IPS-18c (cell line): ENCODE measurements around the gene FRK.
"Not testable (repeated sequence)": the region's sequence is repeated elsewhere in the genome, so short reads cannot be mapped to it uniquely, and the experiment has no call there.

ENCODE experiments used
- H3K4me3 ChIP-seq: 2 replicates; pipeline ENCODE4 v1.7.0; 2013; ENCODE audit warnings: low read depth, mild to moderate bottlenecking, low read length, moderate library complexity; ENCODE audit not compliant: insufficient read depth
- H3K9me3 ChIP-seq: one replicate; pipeline ENCODE4 v1.6.1; 2013; ENCODE audit warnings: mild to moderate bottlenecking, low read length, moderate library complexity; ENCODE audit not compliant: control insufficient read depth, insufficient read depth

FRK gene

GRCh38 chr6:115944829-115945228 is 115.9 kb downstream of the FRK start:
- H3K4me3 ChIP-seq: not testable (repeated sequence)

GRCh38 chr6:115937502-115937901 is 123.2 kb downstream of the FRK start:
- H3K9me3 ChIP-seq: not testable (repeated sequence)

More at GRCh38 chr6:115944829-115945228, 115.9 kb downstream of the FRK start:
- not testable (repeated sequence) for H3K9me3 ChIP-seq

GRCh38 chr6:115935361-115935760 is 125.3 kb downstream of the FRK start:
- no peaks in the 10 kb centered on the region for H3K9me3 ChIP-seq
- no peak overlapping the region for H3K4me3 ChIP-seq

More at GRCh38 chr6:115937502-115937901, 123.2 kb downstream of the FRK start:
- not testable (repeated sequence) for H3K4me3 ChIP-seq

GRCh38 chr6:115934829-115935228 is 125.9 kb downstream of the FRK start:
- H3K9me3 ChIP-seq: no peaks in the 10 kb centered on the region
- H3K4me3 ChIP-seq: no peak overlapping the region

GRCh38 chr6:115934145-115934544 is 126.5 kb downstream of the FRK start:
- H3K4me3 ChIP-seq: no peak overlapping the region
- H3K9me3 ChIP-seq: no peaks in the 10 kb centered on the region

GRCh38 chr6:115932481-115932880 is 128.2 kb downstream of the FRK start:
- H3K4me3 ChIP-seq: no peak overlapping the region
- H3K9me3 ChIP-seq: no peaks in the 10 kb centered on the region

GRCh38 chr6:115928000-115928399 is 132.7 kb downstream of the FRK start:
- not testable (repeated sequence) for H3K4me3 ChIP-seq, H3K9me3 ChIP-seq

GRCh38 chr6:115922971-115923370 is 137.7 kb downstream of the FRK start:
- Histone ChIP-seq H3K9me3 (peaks cover 2% of the 10 kb centered on the region), H3K4me3 (no peak overlapping the region)

- Histone ChIP-seq H3K9me3 (no peaks in the 10 kb centered on the region), H3K4me3 (no peak overlapping the region)
Observed at GRCh38 chr6:115914098-115914497, 146.6 kb downstream of the FRK start.

GRCh38 chr6:115909923-115910546 is 150.7 kb downstream of the FRK start:
- Histone ChIP-seq H3K9me3 (no peaks in the 10 kb centered on the region), H3K4me3 (no peak overlapping the region)

- H3K4me3 ChIP-seq: no peak overlapping the region
- H3K9me3 ChIP-seq: no peaks in the 10 kb centered on the region
Observed at GRCh38 chr6:115908906-115909559, 151.7 kb downstream of the FRK start.

GRCh38 chr6:115905471-115905870 is 155.2 kb downstream of the FRK start:
- Histone ChIP-seq H3K4me3 (no peak overlapping the region), H3K9me3 (no peaks in the 10 kb centered on the region)

GRCh38 chr6:115902436-115902835 is 158.3 kb downstream of the FRK start:
- H3K9me3 ChIP-seq: no peaks in the 10 kb centered on the region

GRCh38 chr6:115901896-115902295 is 158.8 kb downstream of the FRK start:
- no peaks in the 10 kb centered on the region for H3K9me3 ChIP-seq

More at GRCh38 chr6:115902436-115902835, 158.3 kb downstream of the FRK start:
- H3K4me3 ChIP-seq: no peak overlapping the region

GRCh38 chr6:115899730-115900282 is 160.9 kb downstream of the FRK start:
- H3K4me3 ChIP-seq: no peak overlapping the region
- H3K9me3 ChIP-seq: no peaks in the 10 kb centered on the region

More at GRCh38 chr6:115901896-115902295, 158.8 kb downstream of the FRK start:
- no peak overlapping the region for H3K4me3 ChIP-seq

GRCh38 chr6:115898246-115898645 is 162.4 kb downstream of the FRK start:
- Histone ChIP-seq H3K4me3 (no peak overlapping the region), H3K9me3 (no peaks in the 10 kb centered on the region)

GRCh38 chr6:115896538-115897129 is 164.1 kb downstream of the FRK start:
- H3K9me3 ChIP-seq: no peaks in the 10 kb centered on the region
- no peak overlapping the region for H3K4me3 ChIP-seq

GRCh38 chr6:115894426-115894992 is 166.2 kb downstream of the FRK start:
- H3K4me3 ChIP-seq: no peak overlapping the region
- H3K9me3 ChIP-seq: no peaks in the 10 kb centered on the region
